HL-60 (cell line): ENCODE data around the gene LSM10.

ENCODE experiments used
- DNase-seq, 2 experiments: peaks; one replicate each; pipeline ENCODE4 v3.0.0-alpha.2; 2010 to 2020; ENCODE audit warnings: low read depth in 1 of 2, low spot score in 1 of 2
- H3K27ac ChIP-seq: fragments of 250-450 bp; sonication (Bioruptor Pico); replicated peaks from 2 replicates; pipeline ENCODE4 v1.5.1; 2020; ENCODE audit warnings: mild to moderate bottlenecking, moderate library complexity
- H3K27me3 ChIP-seq: fragments of 250-450 bp; sonication (Bioruptor Pico); 2 replicates; pipeline ENCODE4 v1.5.1; 2021; ENCODE audit warnings: mild to moderate bottlenecking, moderate library complexity; ENCODE audit not compliant: insufficient read depth, poor library complexity, severe bottlenecking
- H3K4me3 ChIP-seq: replicated peaks from 2 replicates; pipeline ENCODE4 v1.5.1; 2011; ENCODE audit warnings: mild to moderate bottlenecking, control low read depth, low read length; ENCODE audit not compliant: insufficient read depth
- CTCF ChIP-seq: IDR thresholded peaks from one replicate; pipeline ENCODE4 v1.5.1; 2011; ENCODE audit warnings: low read length, control low read depth, inconsistent platforms; ENCODE audit not compliant: insufficient read depth
- GABPA ChIP-seq: IDR thresholded peaks from 2 replicates; pipeline ENCODE4 v1.6.1; 2012; ENCODE audit warnings: low read depth
- POLR2AphosphoS5 ChIP-seq: IDR thresholded peaks from 2 replicates; pipeline ENCODE4 v1.6.1; 2012; ENCODE audit warnings: low read depth
- REST ChIP-seq: IDR thresholded peaks from 2 replicates; pipeline ENCODE4 v1.6.1; 2012; ENCODE audit warnings: low read depth; ENCODE audit not compliant: insufficient replicate concordance
- SPI1 ChIP-seq: IDR thresholded peaks from 2 replicates; pipeline ENCODE4 v1.6.1; 2012; ENCODE audit warnings: low read depth, mild to moderate bottlenecking, borderline replicate concordance

Gene LSM10

GRCh38 chr1:36349241-36349671 is 48.5 kb downstream of the LSM10 start:
- Histone ChIP-seq H3K27me3 (no peaks in the 10 kb centered on the region), H3K27ac (no peak overlapping the region), H3K4me3 (no peak overlapping the region)
- TF ChIP-seq CTCF, result no peak
- no peak for TF ChIP-seq GABPA
- TF ChIP-seq REST, result no peak
- no peak for TF ChIP-seq SPI1
- TF ChIP-seq POLR2AphosphoS5, result no peak
- DNase-seq, result peak; percentile 32 to 81

GRCh38 chr1:36346741-36347370 is 50.9 kb downstream of the LSM10 start:
- Histone ChIP-seq H3K4me3 (no peak overlapping the region), H3K27me3 (no peaks in the 10 kb centered on the region), H3K27ac (no peak overlapping the region)
- TF ChIP-seq REST (no peak), CTCF (no peak), GABPA (no peak)
- DNase-seq, result no peak

- DNase-seq, result no peak
- no peak for TF ChIP-seq GABPA
- TF ChIP-seq REST, result no peak
- no peak for TF ChIP-seq POLR2AphosphoS5
- TF ChIP-seq CTCF, result no peak
- no peak for TF ChIP-seq SPI1
- Histone ChIP-seq H3K4me3 (no peak overlapping the region), H3K27ac (no peak overlapping the region), H3K27me3 (no peaks in the 10 kb centered on the region)
Observed at GRCh38 chr1:36345353-36345752, 52.4 kb downstream of the LSM10 start.
